Measurements from ENCODE around the gene LCN15. TPM values are rescaled to one million over a fixed set of nuclear protein-coding genes. Genes with fewer than 3 reads are reported as not detected.
"Not testable (repeated sequence)": the region's sequence is repeated elsewhere in the genome, so short reads cannot be mapped to it uniquely, and the experiment has no call there.

LCN15 gene
- total RNA-seq, 1 donor from 2014 or later = 0.29 TPM

GRCh38 chr9:136794281-136794999, 30.1 kb upstream of the LCN15 start:
- no peak for DNase-seq (ENCODE audit: extremely low read depth, low read depth, low spot score)

DNA sequence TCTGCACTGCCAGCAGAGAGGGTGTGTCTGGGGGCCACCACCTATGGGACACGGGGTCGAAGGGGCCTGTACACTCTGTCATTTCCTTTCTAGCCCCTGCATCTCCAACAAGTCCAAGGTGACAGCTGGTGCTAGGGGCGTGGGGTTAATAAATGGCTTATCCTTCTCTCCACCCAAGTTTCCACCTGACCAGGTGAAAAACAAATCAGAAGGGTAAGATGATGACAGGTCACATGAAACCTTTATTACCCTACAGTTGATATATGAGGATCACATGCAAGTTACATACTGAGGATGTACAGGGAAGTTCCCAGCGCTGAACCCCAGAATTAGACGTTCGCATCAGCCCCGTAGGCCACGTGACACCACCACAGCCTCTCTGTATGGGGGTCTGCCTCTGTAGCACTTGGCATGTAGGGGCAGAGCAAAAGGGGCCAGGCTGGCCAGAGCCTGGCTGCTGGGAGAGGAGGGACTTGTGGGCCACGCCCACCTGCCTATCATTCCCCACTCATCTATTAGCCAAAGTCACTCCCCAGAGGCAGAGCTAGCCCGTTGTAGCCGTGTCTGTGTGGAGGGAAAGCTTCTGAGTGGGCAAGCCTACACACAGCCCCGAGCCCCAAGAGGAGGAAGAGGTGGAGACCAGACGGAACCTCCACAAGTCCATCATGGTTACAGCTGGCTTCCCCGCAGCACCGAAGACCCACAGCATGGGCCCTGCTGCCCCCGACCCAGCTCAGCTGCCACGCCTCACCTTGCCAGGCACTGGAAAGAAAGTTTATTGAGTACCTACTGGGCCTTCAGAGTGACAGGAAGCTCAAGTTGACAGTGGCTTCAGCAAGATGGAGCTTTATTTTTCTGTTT, 29.0 kb upstream of the LCN15 start:
- no peak for DNase-seq (ENCODE audit: extremely low read depth, low read depth, low spot score)

DNA sequence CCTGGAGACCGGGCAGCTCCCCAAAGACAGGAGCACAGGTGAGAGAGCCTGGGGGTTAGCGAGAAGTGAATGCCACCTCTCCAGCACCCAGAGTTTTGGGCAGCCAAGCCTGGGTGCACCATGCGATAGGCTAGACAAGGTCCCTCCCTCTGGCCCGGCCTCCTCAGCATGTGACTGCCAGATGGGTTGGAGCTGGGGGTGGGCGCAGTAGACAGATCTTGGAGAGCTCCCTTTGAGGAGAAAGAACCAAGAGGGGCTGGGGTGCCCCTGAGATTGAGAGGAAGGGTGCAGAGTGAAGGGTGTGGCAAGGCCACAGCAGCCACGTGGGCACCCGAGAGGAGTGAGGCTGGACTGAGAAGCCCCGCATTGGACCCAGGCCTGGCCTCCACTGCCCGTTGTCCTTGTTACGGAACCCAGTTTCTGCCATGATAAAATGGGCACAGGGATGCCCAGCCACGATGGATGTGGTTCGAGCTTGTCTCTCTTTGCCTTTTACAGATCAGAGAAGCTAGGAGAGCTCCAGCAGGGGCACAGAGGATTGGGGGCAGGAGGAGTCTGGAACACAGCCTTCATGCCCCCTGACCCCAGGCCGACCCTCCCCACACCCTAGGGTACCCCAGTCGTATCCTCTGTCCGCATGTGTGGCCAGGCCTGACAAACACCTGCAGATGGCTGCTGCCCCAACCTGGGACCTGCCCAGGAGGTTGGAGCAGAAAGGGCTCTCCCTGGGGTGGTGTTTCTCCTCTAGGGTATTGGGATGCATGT, 28.2 kb upstream of the LCN15 start:
- no peak for DNase-seq (ENCODE audit: extremely low read depth, low read depth, low spot score)

DNA sequence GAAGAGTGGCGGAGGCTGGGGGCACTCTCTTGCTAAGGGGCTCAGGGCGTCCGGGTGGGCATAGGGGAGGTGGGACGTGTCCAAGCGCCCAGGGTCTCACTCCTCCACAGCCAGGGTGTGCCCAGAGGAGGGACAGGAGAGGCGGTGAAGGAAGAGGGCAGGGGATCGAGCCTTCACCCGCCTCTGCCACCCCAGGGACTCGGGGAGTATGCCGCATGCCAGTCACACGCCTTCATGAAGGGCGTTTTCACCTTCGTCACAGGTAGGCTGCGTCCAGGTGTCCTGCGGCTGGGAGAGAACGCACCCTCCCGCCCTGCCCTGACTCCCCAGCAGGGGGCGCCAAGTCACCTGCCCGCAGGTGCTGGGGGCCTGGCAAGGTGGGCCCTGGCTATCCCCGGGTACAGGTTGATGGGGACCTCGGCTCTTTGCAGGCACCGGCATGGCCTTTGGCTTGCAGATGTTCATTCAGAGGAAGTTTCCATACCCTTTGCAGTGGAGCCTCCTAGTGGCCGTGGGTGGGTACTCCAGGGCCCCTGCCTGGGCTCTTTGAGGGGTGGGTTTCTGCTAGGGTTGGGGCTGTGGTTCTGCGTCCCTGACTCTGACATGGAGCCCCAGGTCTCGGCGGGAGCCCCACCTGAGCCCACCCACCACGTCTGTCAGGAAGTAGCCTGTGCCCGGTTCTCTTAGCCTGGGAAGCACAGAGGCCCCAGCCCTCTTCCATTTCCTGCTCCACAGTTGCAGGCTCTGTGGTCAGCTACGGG, 27.4 kb upstream of the LCN15 start:
- DNase-seq (ENCODE audit: extremely low read depth, low read depth, low spot score) = no peak

DNA sequence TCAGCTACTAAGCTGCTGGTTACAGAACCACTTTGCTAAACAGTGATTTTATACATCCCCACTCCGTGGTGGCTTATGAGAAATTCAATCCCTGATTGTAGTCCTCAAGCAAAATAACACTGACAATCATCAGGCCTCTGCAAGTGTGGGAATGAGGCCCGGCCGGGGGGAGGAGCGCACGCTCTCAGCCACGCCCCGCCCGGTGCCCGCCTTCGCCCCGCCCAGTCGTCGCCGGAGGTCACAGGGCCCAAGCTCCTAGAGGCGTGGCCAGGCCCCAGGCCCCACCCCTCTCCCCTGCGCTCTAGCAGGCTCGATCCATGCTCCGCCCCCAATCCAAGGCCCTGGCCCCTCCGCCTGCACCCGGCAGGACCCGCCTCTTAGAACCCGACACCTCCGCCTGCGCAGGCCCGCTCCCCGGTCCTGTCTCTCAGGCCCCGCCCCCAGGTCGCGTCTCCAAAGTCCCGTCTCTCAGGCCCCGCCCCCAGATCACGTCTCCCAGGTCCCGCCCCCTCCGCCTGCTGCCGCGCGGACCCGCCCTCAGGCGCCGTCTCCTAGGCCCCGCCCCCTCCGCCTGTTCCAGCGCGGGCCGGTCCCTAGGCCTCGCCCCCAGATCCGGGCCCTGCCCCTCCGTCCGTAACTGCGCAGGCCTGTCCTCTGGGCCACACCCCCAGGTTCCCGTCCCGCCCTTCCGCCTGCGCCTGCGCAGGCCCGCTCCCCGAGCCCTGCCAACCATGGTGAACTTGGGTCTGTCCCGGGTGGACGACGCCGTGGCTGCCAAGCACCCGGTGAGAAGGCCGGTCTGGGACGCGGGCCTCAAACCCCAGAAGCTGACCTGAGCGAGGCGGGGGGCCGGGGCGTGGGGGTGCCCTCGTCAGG, 26.6 kb upstream of the LCN15 start, which contains the start of gene TMEM141:
Gene TMEM141 (plus strand): TSS at position 705 of the 876 bp plus-strand sequence. CDS start 27 bp downstream, at position 732.
- peak; percentile 83 for DNase-seq (ENCODE audit: extremely low read depth, low read depth, low spot score)

GRCh38 chr9:136789523-136789937, 25.2 kb upstream of the LCN15 start:
- no peak for DNase-seq (ENCODE audit: extremely low read depth, low read depth, low spot score)

DNA sequence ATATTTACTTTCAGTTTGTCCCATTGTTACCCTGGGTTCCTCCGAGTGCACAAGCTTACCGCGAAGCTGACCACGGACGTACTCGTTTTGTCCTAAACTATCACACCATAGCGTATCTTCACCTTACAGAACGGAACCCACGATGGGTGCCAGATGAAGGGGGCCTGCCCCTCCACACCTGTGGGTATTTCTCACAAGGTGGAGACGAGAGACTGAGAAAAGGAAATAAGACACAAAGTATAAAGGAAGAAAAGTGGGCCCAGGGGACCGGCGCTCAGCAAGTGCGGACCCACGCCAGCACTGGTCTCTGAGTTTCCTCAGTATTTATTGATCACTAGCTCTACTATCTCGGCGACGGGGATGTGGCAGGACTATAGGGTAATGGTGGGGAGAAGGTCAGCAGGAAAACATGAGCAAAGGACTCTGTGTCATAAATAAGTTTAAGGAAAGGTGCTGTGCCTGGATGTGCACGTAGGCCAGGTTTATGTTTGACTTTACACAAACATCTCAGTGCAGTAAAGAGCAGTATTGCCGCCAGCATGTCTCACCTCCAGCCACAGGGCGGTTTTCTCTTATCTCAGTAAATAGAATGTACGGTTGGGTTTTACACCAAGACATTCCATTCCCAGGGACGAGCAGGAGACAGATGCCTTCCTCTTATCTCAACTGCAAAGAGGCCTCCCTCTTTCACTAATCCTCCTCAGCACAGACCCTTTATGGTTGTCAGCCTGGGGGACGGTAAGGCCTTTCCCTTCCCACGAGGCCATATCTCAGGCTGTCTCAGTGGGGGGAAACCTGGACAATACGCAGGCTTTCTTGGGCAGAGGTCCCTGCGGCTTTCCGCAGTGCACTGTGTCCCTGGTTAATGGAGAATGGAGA, 24.6 kb upstream of the LCN15 start:
- not testable (repeated sequence) for DNase-seq (ENCODE audit: extremely low read depth, low read depth, low spot score)

DNA sequence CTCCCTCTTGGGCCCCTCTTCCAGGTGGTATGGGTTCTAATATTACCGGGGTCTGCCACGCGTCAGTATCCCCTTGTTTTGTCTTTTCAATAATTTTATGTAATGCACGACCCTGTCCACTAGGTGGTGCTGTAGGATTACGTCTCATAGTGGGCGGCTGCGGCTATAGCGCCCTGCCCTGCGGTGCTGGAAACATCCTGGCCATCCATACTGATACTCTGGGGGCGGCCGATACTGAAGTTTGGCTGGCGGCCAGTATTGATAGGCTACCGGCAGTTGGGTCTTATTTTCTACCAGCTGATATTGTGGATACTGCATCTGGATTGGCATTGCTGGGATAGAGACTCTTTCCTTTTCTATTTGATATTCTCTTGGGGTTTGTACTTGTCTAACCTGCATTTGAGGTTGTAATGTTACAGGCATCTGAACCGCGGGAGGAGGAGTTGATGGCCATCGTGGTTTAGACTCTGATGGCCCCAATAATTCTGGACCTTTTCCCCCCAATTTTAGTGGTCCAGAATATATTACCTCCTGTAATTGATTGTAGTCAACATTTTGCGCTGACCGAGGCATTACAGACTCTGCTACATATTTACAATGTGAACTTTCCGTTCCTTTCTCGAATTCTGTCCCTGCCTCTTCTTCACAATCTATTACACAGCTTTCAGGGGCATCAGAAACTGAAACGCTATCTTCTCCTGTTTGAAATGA, 23.5 kb upstream of the LCN15 start:
- DNase-seq (ENCODE audit: extremely low read depth, low read depth, low spot score) = no peak

DNA sequence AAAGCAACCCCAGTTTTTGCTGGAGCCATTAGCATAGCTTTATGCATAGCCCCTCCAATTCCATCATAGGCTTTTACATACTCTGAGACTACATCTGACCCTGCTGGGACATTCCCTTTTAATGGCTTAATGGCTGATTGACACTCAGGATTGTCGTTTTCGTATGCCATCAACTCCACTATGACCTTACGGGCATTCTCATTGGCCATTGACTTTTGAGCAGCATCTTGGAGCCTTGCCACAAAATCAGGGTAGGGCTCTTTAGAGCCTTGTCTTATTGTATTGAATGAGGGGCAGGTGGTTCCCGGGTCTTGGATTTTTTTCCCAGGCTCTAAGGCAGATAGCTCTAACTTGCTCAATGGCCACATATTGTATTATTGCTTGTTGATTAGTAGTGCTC, 22.7 kb upstream of the LCN15 start:
- not testable (repeated sequence) for DNase-seq (ENCODE audit: extremely low read depth, low read depth, low spot score)

- no peak for DNase-seq (ENCODE audit: extremely low read depth, low read depth, low spot score)
These were observed 22.1 kb upstream of the LCN15 start for GRCh38 chr9:136786451-136786850.

- DNase-seq (ENCODE audit: extremely low read depth, low read depth, low spot score) = not testable (repeated sequence)
These were observed 21.4 kb upstream of the LCN15 start for GRCh38 chr9:136785565-136786355.

DNA sequence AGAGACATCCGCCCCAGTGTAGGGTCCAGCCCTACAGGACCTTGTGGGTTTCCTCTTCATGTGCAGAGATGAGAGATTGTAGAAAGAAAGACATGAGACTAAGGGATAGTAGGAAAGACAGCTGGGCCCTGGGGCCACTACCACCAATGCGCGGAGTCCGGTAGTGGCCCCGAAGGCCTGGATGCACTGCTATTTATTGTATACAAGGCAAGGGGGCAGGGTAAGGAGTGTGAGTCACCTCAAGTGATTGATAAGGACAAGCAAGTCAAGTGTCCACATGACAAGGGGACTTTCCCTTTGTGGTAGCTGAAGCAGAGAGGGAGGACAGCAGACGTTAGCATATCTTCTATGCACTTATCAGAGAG, 20.7 kb upstream of the LCN15 start:
- no peak for DNase-seq (ENCODE audit: extremely low read depth, low read depth, low spot score)

GRCh38 chr9:136784249-136784996, 20.1 kb upstream of the LCN15 start:
- DNase-seq (ENCODE audit: extremely low read depth, low read depth, low spot score) = no peak

DNA sequence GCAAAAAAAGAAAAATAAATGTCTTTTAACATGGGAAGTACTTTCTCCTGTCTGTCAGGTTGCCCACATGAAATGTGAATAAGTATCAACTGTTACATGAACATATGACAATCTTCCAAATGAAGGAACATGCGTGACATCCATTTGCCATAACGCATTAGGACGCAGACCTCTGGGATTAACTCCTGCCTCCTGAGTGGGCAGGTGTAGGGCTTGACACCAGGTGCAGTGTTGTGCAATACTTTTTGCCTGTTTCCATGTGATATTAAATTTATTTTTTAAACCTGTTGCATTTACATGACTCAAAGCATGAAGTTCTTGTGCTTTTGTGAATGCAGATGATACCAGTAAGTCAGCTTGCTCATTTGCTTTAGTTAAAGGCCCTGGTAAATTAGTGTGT, 18.1 kb upstream of the LCN15 start:
- DNase-seq (ENCODE audit: extremely low read depth, low read depth, low spot score) = no peak

DNA sequence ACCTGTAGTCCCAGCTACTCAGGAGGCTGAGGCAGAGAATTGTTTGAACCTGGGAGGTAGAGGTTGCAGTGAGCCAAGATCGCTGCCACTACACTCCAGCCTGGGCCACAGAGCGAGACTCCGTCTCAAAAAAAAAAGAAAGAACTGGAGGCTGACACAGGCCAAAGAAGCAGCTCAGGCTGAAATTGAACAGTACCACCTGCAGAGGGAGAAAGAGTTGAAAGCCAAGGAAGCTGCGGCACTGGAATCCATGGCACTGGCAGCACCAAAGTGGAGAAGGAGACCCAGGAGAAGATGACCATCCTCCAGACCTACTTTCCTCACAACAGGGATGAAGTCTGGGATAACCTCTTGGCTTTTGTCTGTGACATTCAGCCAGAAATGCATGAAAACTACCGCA, 15.5 kb upstream of the LCN15 start:
- DNase-seq (ENCODE audit: extremely low read depth, low read depth, low spot score) = no peak

DNA sequence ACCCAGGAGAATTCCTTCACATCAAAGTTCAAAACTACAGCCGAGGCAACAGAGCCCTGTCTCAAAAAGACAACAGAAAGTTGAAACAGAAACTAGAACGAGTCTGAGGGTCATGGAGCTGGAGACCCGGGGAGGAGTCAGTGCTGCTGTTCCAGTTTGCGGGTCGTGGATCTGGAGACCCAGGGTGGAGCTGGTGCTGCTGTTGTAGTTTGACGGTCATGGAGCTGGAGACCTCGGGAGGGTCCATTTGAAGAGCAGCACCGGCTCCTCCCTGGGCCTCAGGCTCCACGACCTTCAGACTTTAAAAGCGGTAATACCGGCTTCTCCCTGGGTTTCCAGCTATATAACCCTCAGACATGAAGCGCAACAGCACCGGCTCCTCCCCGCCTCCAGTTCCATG, 13.0 kb upstream of the LCN15 start:
- DNase-seq (ENCODE audit: extremely low read depth, low read depth, low spot score) = no peak

All from glomerular endothelial cell (primary cell).